GM18526 (cell line): Measurements from ENCODE around the gene IQUB.

Experiments
- POLR2A ChIP-seq: IDR thresholded peaks from 3 replicates; pipeline ENCODE4 v1.6.1; 2011; ENCODE audit not compliant: insufficient read length; ENCODE audit errors: extremely low read depth

The IQUB gene

DNA sequence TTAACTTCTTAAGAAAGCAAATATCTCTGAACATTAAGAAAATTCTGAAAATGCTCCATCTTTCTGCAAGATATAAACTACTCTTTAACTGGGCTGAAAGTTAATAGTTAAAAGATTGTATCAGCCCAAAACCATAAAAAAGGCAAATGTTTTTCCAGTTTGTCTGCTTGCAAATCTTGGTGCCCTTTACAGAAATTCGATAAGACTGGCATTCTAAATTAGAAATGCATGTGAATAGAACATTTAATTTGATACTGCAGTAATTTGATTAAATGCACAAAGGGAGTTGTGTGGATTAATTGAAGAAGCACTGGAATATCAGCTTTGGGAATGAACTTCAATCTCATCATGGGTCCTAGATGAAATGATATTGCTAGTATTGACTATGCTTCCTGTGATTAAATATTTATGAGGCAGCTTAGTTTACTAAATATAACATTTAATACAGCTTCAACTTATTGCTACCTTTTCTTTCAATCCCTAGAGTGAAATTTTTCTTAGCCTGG, 78.4 kb downstream of the IQUB start:
- TF ChIP-seq POLR2A, result no peak

DNA sequence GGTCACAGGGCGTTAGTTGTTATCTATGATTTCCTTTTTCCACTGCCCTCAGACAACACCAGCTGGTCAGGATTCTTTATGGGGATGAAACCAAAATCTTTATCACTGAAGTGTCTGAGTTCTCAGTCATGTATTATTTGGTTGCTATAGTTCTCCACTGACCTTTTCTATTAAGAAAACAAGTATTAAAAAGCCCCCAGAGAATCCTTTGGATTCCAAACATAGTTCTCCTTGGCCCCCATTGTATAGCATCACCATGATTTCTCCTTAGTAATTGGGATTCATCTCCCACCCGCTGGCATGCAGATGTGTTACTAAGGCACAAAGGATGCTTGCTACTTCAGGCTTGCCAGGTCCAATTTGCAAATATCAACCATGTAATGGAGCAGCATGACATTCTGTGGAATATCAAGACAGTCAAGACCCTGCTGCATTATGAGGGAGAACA, 94.3 kb downstream of the IQUB start:
- no peak for TF ChIP-seq POLR2A

DNA sequence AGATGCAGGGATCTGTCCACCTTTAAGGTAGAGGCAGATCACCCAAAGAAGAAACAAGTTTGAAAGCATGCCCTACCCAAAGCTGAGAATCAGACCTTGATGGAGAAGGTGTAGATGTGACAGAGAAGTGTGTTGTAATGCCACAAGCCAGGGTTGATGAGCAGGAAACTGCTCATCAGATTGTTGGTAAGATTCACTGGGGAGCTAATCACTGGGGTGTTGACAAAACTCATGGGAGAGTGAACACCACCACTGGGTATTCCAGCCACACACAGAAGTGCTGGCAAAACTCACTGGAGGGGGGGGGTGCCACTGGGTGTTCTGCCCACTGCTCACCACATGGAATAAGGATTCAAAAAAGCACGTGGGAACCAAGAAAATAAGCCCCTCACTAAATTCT, 95.2 kb downstream of the IQUB start:
- TF ChIP-seq POLR2A, result no peak

GRCh38 chr7:123437447-123437995, 96.9 kb downstream of the IQUB start:
- TF ChIP-seq POLR2A, result no peak

GRCh38 chr7:123435080-123435700, 99.2 kb downstream of the IQUB start:
- TF ChIP-seq POLR2A, result no peak

DNA sequence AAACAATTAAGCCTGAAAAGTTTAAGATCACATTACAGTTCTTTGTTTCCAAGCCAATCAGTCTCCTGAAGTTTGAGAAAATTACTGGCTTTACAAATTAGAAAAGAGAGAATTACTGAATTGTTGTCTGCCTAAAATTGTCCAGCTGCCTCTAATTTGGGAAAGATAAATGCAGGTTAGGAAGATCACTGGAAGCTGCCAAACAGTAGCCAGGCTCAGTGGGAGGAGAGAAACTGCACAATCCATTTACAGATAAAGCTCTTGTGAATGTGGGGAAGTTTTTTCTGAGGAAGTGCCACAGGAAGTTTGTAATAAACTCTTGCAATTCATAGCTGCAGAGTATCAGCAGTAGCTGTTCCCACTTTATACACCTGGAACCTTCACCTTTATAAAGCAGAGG, 100.7 kb downstream of the IQUB start:
- TF ChIP-seq POLR2A, result no peak

DNA sequence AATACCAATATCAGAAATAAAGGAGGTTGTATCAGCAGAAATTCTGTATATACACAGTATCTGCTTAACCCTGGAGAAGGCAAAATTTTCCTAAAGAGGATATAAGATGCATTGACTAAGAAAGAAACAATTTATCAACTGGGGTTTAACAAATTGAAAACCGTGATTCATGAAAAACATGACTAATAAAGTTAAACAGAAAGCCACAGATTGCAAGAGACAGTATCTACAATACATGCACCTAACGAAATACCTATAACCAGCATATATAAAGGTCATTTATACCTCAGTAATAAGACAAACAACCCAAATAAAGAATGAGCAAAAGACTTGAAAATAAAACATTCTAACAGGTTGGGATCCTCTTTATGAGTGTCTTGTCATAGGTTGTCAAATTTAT, 101.8 kb downstream of the IQUB start:
- no peak for TF ChIP-seq POLR2A

DNA sequence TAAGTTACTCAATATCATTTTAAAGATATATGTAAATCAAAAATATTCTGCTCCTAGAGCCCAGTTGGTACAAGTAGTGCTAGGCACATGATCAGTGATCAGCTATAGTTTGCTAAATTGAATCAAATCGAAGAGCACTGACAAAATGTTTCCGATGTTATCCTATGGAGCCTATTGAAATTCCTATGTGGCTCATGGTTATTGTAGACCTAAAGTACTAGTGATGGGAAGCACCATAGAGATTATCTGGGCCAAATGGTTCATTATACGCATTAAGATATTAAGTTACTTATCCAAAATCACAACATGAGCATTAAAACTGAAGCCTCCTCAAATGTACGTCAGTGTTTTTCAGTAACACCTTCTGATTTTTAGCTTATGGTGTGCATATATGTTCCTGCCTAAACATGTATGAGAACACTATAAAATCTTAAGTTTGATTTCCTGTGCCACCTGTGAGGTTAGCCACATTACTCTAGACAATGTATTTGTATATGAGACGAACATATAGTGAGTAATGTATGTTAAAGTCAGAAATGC, 103.2 kb downstream of the IQUB start:
- TF ChIP-seq POLR2A, result no peak

DNA sequence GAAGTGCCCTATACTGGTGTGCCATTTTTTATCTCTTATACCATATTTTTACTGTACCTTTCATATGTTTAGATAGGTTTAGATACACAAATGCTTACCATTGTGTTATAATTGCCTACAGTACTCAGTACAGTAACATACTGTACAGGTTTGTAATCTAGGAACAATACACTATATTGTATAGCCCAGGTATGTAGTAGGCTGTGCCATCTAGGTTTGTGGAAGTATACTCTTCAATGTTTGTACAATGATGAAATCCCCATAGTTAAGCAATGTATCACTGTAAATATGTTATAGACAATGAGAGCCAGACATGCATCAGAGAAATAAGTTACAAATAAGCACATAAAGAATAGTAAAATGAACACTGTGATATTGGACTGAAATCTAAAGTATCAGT, 109.1 kb downstream of the IQUB start:
- TF ChIP-seq POLR2A, result no peak

DNA sequence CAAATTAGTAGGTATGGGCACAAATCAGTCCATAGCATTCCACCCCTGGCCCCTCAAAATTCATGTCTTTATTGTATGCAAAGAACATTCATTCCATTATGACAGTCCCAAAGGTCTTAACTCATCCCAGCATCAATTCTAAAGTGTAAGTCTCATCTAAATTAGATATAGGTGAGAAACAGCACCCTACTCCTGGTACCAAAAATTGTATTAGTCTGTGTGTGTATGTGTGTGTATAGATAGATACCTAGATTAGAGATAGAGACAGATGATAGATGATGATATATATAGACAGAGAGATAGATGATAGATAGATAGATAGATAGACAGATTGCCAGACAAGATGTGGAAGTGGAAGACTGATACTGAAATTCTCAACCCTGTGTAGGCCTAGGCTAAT, 109.9 kb downstream of the IQUB start:
- no peak for TF ChIP-seq POLR2A

- no peak for TF ChIP-seq POLR2A
Measured at GRCh38 chr7:123423622-123424021, 110.8 kb downstream of the IQUB start.

DNA sequence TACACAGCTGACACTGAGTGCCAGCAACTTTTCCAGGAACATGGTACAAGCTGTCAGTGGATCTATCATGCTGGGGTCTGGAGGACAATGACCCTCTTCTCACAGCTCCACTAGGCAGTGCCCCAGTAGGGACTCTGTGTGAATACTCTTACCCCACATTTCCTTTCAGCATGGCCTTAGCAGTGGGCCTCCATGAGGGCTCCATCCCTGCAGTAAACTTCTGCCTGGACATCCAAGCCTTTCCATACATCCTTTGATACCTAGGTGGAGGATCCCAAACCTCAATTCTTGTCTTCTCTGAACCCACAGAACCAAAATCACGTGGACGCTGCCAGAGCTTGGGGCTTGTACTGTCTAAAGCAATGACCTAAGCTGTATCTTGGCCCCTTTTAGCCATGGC, 116.8 kb downstream of the IQUB start:
- no peak for TF ChIP-seq POLR2A

GRCh38 chr7:123415625-123416024, 118.8 kb downstream of the IQUB start:
- TF ChIP-seq POLR2A, result no peak

GRCh38 chr7:123410273-123410904, 124.0 kb downstream of the IQUB start:
- TF ChIP-seq POLR2A, result no peak
